Activated CD8-positive, alpha-beta T cell treated with anti-CD3 and anti-CD28 coated beads for 36 hours (primary cell): ENCODE data around the gene SMAD9. TPM values are rescaled to one million over a fixed set of nuclear protein-coding genes. Genes with fewer than 3 reads are reported as not detected.

Source experiments
- ATAC-seq: fragments of 200-7000 bp; cut with Tn5 transposase; one replicate; pipeline ENCODE4 v1.10.0; 2021; ENCODE audit warnings: mild to moderate bottlenecking, moderate library complexity
- CTCF ChIA-PET: fragments of 350-600 bp; sonication (Branson Sonifier 250); formaldehyde crosslinking; loops from one replicate; lab custom pipeline; 2021; ENCODE audit warnings: antibody characterized with exemption; lab: Charles Lee
- POLR2A ChIA-PET: fragments of 350-600 bp; sonication (Branson Sonifier 250); formaldehyde crosslinking; loops from one replicate; lab custom pipeline; 2021; ENCODE audit warnings: antibody characterized with exemption; lab: Charles Lee
- DNase-seq: peaks from one replicate; pipeline ENCODE4 v3.0.0-alpha.2; 2020
- H3K27ac Mint-ChIP-seq: one replicate; pipeline ENCODE4 v1.8.0; 2021; ENCODE audit warnings: mild to moderate bottlenecking, mixed read lengths
- H3K27me3 Mint-ChIP-seq: one replicate; pipeline ENCODE4 v1.8.0; 2021; ENCODE audit warnings: mixed read lengths
- H3K36me3 Mint-ChIP-seq: one replicate; pipeline ENCODE4 v1.8.0; 2021; ENCODE audit warnings: low read depth, mixed read lengths
- H3K4me1 Mint-ChIP-seq: one replicate; pipeline ENCODE4 v1.8.0; 2021; ENCODE audit warnings: low read depth, mixed read lengths
- H3K4me3 Mint-ChIP-seq: one replicate; pipeline ENCODE4 v1.8.0; 2021; ENCODE audit warnings: mild to moderate bottlenecking, moderate library complexity, mixed read lengths
- H3K9me3 Mint-ChIP-seq: one replicate; pipeline ENCODE4 v1.8.0; 2021; ENCODE audit warnings: mixed read lengths
- CTCF ChIP-seq: fragments of 200-600 bp; IDR thresholded peaks from one replicate; pipeline ENCODE4 v1.8.0; 2022; ENCODE audit warnings: antibody characterized with exemption, mild to moderate bottlenecking
- intact Hi-C: fragments of 100-400 bp; cut with micrococcal nuclease; formaldehyde crosslinking; loops from one replicate; pipeline ENCODE4 v1.10.0; 2022
- total RNA-seq, 2 experiments: library from RNA; stranded (reverse); gene quantifications; one replicate each; pipeline ENCODE4 v1.2.3, GENCODE V29; 2021

SMAD9 gene
- total RNA-seq, 2 experiments from 2014 or later = 0.11 TPM

GRCh38 chr13:36872621-36873020 is 47.4 kb downstream of the SMAD9 start:
- H3K4me3 Mint-ChIP-seq = no peak overlapping the region
- POLR2A ChIA-PET = no interaction called here
- no peak overlapping the region for H3K27ac Mint-ChIP-seq
- no peak for ATAC-seq
- CTCF ChIA-PET = no interaction called here
- TF ChIP-seq CTCF = no peak
- intact Hi-C loops = no loop called here
- H3K4me1 Mint-ChIP-seq = no peaks in the 10 kb centered on the region
- H3K27me3 Mint-ChIP-seq = peaks cover 10% of the 10 kb centered on the region
- no peaks in the 10 kb centered on the region for H3K36me3 Mint-ChIP-seq
- DNase-seq = no peak
- no peaks in the 10 kb centered on the region for H3K9me3 Mint-ChIP-seq

GRCh38 chr13:36870050-36870692 is 49.9 kb downstream of the SMAD9 start:
- CTCF ChIA-PET = no interaction called here

GRCh38 chr13:36866232-36866631 is 53.8 kb downstream of the SMAD9 start:
- Mint-ChIP-seq H3K27ac (no peak overlapping the region), H3K4me1 (no peaks in the 10 kb centered on the region), H3K36me3 (no peaks in the 10 kb centered on the region), H3K4me3 (no peak overlapping the region), H3K27me3 (peaks cover 29% of the 10 kb centered on the region), H3K9me3 (no peaks in the 10 kb centered on the region)
- ChIA-PET POLR2A (interaction anchor here (0.6 kb wide), 1 partner anchor 544 kb away, joined by 3 read pairs; no protein-coding TSS in a partner anchor), CTCF (interaction anchor here (1.8 kb wide), 1 partner anchor 8 kb away, joined by 5 read pairs; no protein-coding TSS in a partner anchor)
- TF ChIP-seq CTCF = no peak
- ATAC-seq (no peak), DNase-seq (no peak)
- intact Hi-C loops = no loop called here

More at GRCh38 chr13:36870050-36870692, 49.9 kb downstream of the SMAD9 start:
- intact Hi-C loops = no loop called here
- TF ChIP-seq CTCF = no peak
- Mint-ChIP-seq H3K4me3 (no peak overlapping the region), H3K27me3 (peaks cover 16% of the 10 kb centered on the region), H3K27ac (no peak overlapping the region), H3K36me3 (no peaks in the 10 kb centered on the region), H3K4me1 (no peaks in the 10 kb centered on the region), H3K9me3 (no peaks in the 10 kb centered on the region)
- DNase-seq (no peak), ATAC-seq (no peak)
- POLR2A ChIA-PET = no interaction called here

- no peak overlapping the region for H3K27ac Mint-ChIP-seq
- no peak for ATAC-seq
- H3K27me3 Mint-ChIP-seq = peaks cover 32% of the 10 kb centered on the region
- ChIA-PET POLR2A (no interaction called here), CTCF (no interaction called here)
- H3K4me1 Mint-ChIP-seq = no peaks in the 10 kb centered on the region
- H3K36me3 Mint-ChIP-seq = no peaks in the 10 kb centered on the region
- no peak for TF ChIP-seq CTCF
- intact Hi-C loops = no loop called here
- no peak for DNase-seq
- no peaks in the 10 kb centered on the region for H3K9me3 Mint-ChIP-seq
- no peak overlapping the region for H3K4me3 Mint-ChIP-seq
Observed at GRCh38 chr13:36865265-36865664, 54.8 kb downstream of the SMAD9 start.

- peaks cover 35% of the 10 kb centered on the region for H3K27me3 Mint-ChIP-seq
- CTCF ChIA-PET = no interaction called here
Observed at GRCh38 chr13:36862722-36863121, 57.3 kb downstream of the SMAD9 start.

More at GRCh38 chr13:36862722-36863121, 57.3 kb downstream of the SMAD9 start:
- no peak for ATAC-seq
- no peak for DNase-seq
- POLR2A ChIA-PET = no interaction called here
- intact Hi-C loops = no loop called here
- Mint-ChIP-seq H3K4me3 (no peak overlapping the region), H3K4me1 (no peaks in the 10 kb centered on the region), H3K9me3 (no peaks in the 10 kb centered on the region), H3K36me3 (no peaks in the 10 kb centered on the region), H3K27ac (no peak overlapping the region)
- TF ChIP-seq CTCF = no peak
